NCI-H345 (cell line): ENCODE measurements around the gene TXNDC9.
A peak's percentile ranks its signal among the peaks of the same experiment; 100 is the strongest.
"Not testable (repeated sequence)": the region's sequence is repeated elsewhere in the genome, so short reads cannot be mapped to it uniquely, and the experiment has no call there.

ENCODE experiments used
- DNase-seq: peaks from one replicate; lab custom pipeline; 2025; lab: John Stamatoyannopoulos, UW

The TXNDC9 gene

GRCh38 chr2:99335911-99336803 lies at the start of gene TXNDC9:
TXNDC9 (minus strand) TSS chr2:99336333; CDS start chr2:99333210, 3,123 bp downstream.
- peak; percentile 100 for DNase-seq

DNA sequence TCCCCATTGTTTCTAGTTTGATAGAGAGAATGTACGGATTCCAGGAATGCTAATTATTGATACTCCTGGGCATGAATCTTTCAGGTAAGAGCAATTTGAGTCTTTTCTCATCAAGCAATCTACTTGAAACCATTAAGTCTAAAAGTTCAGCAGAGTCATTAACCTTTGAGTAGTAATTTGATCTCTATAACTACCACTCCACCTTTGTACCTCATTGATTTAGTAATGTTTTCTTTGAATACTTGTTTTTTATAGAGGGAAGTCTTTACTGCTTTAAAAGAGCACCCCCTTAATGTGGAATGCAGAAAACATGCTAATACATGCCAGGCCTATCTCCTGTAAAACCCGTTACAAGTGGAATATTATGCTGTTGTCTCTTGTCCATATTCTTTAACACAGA lies 46.0 kb upstream of the TXNDC9 start:
- no peak for DNase-seq

GRCh38 chr2:99380376-99381010 lies 44.4 kb upstream of the TXNDC9 start:
- DNase-seq = no peak

DNA sequence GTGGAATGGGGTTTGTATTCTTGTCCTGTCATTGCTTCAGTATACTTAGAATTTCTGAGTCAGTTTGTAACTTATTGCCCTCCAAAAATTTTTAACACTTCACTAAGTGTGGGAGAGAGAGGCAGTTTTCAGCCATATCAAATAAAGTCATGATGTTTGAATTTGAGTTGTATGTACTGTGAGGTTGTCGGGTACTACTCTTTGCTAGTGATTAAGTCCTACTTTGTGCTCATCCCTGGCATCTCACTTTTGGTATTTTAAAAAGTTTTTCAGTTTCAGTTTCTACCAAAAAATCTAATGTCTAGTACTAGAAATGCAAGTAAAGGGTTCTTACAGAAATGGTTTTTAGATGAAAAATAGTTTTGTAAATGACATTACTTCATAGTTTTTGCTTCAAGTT lies 41.7 kb upstream of the TXNDC9 start:
- no peak for DNase-seq

DNA sequence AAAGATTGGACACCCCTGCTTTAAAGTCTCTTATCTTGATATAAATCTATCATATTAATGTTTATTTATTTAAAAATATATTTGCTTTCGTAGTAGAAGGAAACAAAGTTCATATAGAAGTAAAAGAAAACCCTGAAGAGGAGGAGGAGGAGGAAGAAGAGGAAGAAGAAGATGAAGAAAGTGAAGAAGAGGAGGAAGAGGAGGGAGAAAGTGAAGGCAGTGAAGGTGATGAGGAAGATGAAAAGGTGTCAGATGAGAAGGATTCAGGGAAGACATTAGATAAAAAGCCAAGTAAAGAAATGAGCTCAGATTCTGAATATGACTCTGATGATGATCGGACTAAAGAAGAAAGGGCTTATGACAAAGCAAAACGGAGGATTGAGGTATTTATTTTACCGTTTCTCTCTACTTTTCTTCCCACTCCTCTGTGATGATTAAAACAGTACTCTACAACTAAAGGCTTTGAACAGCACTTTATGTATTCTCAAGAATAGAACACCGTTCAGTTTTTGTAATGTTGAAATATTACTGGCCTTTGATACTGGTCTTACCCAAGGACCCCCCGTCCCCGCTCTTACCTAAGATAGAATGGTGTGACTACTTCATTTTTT lies 40.2 kb upstream of the TXNDC9 start:
- no peak for DNase-seq

DNA sequence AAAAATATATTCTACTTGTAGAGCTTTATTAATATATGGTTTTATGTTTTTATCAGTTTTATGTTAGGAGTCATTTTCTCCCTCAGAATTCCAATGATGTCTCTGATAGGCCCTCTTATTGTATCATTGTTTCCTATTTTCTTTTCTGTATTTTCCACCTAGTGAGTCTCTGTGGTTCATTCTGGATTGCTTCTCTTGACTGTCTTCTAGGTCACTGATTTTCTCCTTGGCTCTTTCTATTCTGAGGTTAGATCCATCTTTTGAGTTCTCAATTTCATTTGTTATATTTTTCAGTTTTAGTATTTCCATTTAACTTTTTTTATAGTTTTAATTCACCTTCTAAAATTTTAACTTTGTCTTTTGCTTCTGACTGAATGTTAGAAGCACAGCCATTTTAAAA lies 38.6 kb upstream of the TXNDC9 start:
- DNase-seq = no peak

DNA sequence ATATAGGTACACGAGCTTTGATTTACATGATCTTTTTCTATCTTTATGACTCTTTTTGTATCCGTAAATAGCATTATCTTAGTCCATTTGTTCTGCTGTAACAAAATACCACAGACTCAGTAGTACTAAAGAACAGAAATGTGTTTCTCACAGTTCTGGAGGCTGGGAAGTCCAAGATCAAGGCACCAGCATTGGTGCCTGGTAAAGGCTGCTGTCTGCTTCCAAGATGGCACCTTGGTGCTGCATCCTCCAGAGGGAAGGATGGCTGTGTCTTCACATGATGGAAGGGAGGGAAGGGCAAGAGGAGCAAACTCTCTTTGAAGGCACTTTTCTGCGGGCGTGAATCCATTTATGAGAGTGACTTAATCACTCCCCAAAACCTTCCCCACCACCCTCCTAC lies 37.0 kb upstream of the TXNDC9 start:
- DNase-seq = no peak

DNA sequence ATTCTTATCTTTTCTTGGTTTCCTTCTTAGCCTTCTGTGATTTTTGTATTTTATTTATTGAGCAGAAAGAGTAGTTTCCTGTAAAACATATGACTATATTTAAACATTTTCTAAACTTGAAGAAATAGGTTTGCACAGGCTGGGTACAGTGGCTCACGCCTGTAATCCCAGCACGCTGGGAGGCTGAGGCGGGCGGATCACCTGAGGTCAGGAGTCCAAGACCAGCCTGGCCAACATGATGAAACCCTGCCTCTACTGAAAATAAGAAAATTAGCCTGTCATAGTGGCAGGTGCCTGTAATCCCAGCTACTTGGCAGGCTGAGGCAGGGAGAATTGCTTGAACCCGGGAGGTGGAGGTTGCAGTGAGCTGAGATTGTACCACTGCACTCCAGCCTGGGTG lies 32.7 kb upstream of the TXNDC9 start:
- DNase-seq = not testable (repeated sequence)

- no peak for DNase-seq
These were observed 29.5 kb upstream of the TXNDC9 start for GRCh38 chr2:99365661-99366060.

DNA sequence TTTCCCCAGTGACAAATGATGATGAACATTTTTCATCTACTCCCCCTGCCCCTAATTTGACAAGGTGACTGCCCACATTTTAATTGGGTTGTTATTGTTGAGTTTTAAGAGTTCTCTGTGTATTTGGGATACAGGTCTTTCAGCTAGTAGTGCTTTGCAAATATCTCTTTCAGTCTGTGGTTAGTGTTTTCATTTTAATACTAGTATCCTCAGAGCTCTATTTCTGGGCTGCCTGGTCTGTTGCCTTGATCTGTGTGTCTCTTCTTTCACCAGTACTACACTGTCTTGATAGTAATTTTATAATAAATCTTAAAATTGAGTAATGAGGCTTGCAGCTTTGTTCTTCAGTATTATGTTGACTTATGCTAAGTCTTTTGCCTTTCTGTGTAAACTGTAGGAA lies 20.7 kb upstream of the TXNDC9 start:
- DNase-seq = no peak

GRCh38 chr2:99354825-99355224 lies 18.7 kb upstream of the TXNDC9 start:
- DNase-seq = not testable (repeated sequence)

GRCh38 chr2:99354070-99354469 lies 17.9 kb upstream of the TXNDC9 start:
- DNase-seq = no peak

DNA sequence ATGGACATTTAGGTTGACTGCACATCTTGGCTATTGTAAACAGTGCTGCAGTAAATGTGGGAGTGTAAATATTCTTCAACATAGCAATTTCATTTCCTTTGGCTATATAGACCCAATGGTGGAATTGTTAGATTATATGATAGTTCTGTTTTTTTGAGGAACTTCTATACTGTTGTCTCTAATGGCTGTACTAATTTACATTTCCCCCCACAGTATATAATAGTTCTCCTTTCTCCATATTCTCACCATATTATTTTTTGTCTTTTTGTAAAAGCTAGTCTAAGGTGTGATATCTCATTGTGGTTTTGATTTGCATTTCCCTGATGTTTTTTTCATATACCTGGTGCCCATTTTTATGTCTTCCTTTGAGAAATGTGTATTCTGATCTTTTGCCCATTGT lies 14.1 kb upstream of the TXNDC9 start:
- no peak for DNase-seq

DNA sequence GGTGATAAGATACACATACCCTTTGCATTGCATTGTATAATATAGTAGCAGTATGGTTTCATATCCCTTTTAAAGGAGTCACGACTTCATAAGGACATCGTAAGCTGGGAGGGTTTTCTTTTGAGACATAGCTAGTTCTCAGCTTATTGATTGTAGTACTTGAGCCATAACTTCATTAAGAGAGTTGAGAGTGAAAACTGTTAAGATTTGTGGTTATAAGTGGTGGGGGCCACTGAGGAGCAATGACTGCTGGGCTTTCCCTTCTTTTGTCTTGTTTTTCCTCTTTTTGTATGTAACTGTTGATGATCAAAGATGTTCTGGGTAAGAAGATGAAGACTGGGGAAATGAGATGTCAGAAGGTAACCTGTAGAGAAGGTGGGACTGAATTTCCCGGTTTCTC lies 12.0 kb upstream of the TXNDC9 start:
- DNase-seq = no peak

GRCh38 chr2:99346218-99346617 lies 10.1 kb upstream of the TXNDC9 start:
- DNase-seq = no peak

DNA sequence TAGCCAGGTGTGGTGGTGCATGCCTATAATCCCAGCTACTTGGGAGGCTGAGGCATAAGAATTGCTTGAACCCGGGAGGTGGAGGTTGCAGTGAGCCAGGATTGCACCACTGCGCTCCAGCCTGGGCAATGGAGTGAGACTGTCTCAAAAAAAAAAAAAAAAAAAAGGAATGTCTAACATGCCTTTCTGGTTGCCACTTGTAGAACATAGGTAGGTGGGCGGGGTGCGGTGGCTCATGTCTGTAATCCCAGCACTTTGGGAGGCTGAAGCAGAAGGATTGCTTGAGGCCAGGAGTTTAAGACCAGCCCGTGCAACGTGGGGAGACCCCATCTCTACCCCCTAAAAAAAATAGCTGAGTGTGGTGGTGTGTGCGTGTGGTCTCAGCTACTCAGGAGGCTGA lies 9.3 kb upstream of the TXNDC9 start:
- DNase-seq = not testable (repeated sequence)

DNA sequence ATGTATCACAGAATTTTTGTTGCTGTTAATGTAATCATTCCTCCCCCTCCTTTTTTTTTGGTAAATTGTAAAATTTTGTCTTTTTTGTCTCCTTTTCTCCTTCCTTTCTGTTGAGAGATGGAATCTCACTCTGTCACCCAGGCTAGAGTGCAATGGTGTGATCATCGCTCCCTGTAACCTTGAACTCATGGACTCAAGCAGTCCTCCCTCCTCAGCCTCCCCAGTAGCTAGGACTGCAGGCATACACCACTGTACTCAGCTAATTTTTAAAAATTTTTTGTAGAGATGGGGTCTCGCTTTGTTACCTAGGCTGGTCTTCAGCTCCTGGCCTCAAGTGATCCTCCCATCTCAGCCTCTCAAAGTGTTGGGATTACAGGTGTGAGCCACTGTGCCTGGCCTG lies 6.4 kb upstream of the TXNDC9 start:
- DNase-seq = no peak

DNA sequence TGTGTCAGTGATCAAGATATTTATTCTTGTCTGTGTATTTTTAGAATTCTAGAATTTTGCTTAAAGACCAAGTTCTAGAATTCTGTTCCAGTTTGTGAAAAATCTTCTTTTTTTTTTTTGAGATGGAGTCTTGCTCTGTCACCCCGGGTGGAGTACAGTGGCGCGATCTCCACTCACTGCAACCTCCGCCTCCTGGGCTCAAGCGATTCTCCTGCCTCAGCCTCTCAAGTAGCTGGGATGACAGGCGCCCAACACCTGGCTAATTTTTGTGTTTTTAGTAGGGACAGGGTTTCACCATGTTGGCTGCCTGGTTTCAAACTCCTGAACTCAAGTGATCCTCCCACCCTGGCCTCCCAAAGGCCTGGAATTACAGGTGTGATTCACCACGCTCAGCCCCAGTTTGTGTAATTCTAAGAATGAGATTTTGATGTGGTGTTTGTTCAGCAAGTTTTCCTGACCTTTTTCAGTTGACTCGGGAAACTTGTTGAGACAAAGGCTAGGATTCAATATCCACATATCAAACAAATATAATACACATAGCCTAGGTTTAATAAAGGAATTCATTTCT lies 4.6 kb upstream of the TXNDC9 start:
- no peak for DNase-seq

DNA sequence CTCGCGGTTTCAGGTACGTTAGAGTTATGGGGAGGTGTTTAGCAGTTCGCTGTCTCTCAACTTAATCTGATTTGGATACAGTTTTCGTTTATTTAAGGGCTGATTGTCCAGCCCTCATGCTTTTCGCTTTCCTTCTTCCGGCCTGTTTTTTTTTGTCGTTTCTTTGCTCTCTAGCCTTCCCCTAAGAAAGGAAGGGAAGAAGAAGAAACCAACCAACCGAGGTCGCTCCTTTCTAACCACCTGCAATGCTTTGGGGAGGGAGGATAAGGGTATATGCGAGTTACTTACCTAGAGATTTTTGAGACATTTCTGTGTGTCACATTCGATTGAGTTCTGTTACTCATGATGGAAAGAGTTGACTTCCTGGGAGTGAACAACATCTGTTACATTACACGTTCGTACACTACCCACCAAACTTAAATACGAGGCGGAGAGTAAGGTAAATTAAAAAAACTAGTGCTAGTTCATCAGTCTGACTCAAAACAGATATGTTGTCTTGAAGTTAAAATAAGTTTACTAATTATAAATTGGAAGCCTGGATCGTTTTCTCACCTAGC lies 2.0 kb upstream of the TXNDC9 start:
- DNase-seq = no peak

DNA sequence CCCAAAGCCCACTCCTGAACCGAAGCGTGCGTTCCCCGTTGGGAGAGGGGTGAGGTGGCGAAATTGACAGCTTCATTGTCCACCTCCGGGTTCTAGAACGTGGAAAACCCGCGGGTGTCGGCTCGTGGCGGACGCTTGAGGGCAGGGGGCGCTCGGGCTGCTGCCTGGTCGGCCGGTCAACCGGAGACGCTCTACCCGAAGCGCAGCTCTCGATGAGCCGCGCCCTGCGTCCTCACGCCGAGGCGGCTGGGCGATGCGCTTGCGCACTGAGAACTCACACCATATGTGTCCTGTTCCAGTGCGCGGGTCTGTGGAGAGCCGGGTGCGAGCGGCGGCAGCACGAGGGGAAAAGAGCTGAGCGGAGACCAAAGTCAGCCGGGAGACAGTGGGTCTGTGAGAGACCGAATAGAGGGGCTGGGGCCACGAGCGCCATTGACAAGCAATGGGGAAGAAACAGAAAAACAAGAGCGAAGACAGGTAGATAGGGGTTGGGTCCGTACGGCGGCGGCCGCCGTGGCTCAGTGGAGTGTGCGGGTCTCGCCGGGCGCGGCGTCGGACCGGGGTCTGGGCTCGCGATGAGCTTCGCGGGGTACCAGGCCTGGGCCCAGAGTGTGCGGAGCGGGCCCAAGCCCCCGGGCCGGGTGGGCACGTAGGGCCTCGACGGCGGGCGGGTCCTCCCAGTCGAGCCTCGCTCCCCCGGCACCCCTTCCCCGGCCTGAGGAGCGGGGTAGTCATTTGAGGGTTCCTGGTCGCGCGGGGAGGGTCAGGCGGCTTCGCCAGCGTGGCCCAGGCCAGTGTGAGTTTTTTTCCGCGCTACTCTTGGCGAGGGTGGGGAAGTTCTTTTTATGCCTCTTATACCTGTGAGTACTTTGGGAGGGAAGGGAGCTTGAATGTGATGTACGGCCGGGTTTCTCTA lies 1.2 kb upstream of the TXNDC9 start, which contains the start of gene EIF5B:
Gene EIF5B (plus strand): TSS at position 277 of the 916 bp plus-strand sequence. CDS start 166 bp downstream, at position 443.
- peak; percentile 97 for DNase-seq

DNA sequence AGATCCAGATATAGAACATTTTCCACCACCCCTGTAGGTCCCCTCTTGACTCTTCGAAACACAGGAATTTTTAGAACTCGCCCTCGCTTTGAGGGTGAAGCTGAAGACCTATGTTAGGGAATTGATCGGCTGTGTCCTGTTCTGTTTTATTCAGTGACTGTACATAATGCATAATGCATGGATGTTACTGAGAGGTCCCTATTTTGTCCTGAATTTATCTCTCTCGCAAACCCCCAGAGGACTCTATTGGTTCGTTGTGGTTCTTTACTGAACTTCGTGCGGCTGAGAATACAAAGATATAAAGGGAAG lies 625 bp upstream of the TXNDC9 start:
- no peak for DNase-seq
